B cell (primary cell): ENCODE measurements around the gene SIM1. TPM values are rescaled to one million over a fixed set of nuclear protein-coding genes. Genes with fewer than 3 reads are reported as not detected.

Experiments
- ATAC-seq: fragments of 200-7000 bp; cut with Tn5 transposase; one replicate; pipeline ENCODE4 v1.10.0; 2021; ENCODE audit warnings: low read depth, mild to moderate bottlenecking, moderate number of reproducible peaks, moderate library complexity
- CTCF ChIA-PET: fragments of 350-600 bp; sonication (Branson Sonifier 250); formaldehyde crosslinking; loops from one replicate; lab custom pipeline; 2021; ENCODE audit warnings: antibody characterized with exemption, inconsistent platforms; lab: Charles Lee
- POLR2A ChIA-PET: fragments of 350-600 bp; sonication (Branson Sonifier 250); formaldehyde crosslinking; loops from one replicate; lab custom pipeline; 2021; ENCODE audit warnings: antibody characterized with exemption; lab: Charles Lee
- DNase-seq: peaks from one replicate; pipeline ENCODE4 v3.0.0; 2013
- H2AFZ ChIP-seq: 2 replicates; pipeline ENCODE4 v1.6.1; 2012; ENCODE audit warnings: mild to moderate bottlenecking, low read depth, low read length; ENCODE audit not compliant: insufficient read depth, poor library complexity, severe bottlenecking
- H3K27ac ChIP-seq, 2 donors: 1 replicate in 1 of 2; 2 replicates in 1 of 2; pipeline ENCODE4 v1.5.1; 2012 to 2013; ENCODE audit warnings: low read length in 2 of 2, mild to moderate bottlenecking in 2 of 2, moderate library complexity in 1 of 2
- H3K27me3 ChIP-seq, 4 experiments: fragments of 200-600 bp in 1 of 4; sonication (generic) in 1 of 4; replicated peaks in 1 of 4; 1 replicate in 2 of 4; 2 replicates in 2 of 4; pipeline versions ENCODE4 v1.6.1 to v1.7.0; 2013 to 2016; ENCODE audit warnings: low read length in 3 of 4, mild to moderate bottlenecking in 2 of 4, mixed read lengths in 1 of 4, moderate library complexity in 1 of 4; ENCODE audit not compliant: insufficient read depth in 4 of 4, control insufficient read depth in 3 of 4; ENCODE audit errors: control extremely low read depth in 1 of 4
- H3K36me3 ChIP-seq, 2 experiments: replicated peaks in 1 of 2; 1 replicate in 1 of 2; 2 replicates in 1 of 2; pipeline versions ENCODE4 v1.6.1 to v1.7.1; 2013; ENCODE audit warnings: low read length in 1 of 2; ENCODE audit not compliant: insufficient read depth in 2 of 2, control insufficient read depth in 1 of 2; ENCODE audit errors: control extremely low read depth in 1 of 2, extremely low read depth in 1 of 2
- H3K4me1 ChIP-seq, 2 donors: fragments of 200-600 bp in 1 of 2; sonication (generic) in 1 of 2; 1 replicate in 1 of 2; 2 replicates in 1 of 2; pipeline versions ENCODE4 v1.5.1 to v1.6.1; 2013 to 2017; ENCODE audit warnings: low read length in 2 of 2; ENCODE audit not compliant: control insufficient read depth in 2 of 2, insufficient read depth in 2 of 2
- H3K4me2 ChIP-seq: replicated peaks from 2 replicates; pipeline ENCODE3; 2012; ENCODE audit warnings: mild to moderate bottlenecking, low read depth, low read length; ENCODE audit not compliant: poor library complexity, severe bottlenecking
- H3K4me3 ChIP-seq, 5 experiments: fragments of 200-600 bp in 1 of 5; sonication (generic) in 1 of 5; 1 replicate in 3 of 5; 2 replicates in 2 of 5; pipeline versions ENCODE4 v1.5.1 to v1.7.0; 2011 to 2016; ENCODE audit warnings: low read length in 4 of 5, mild to moderate bottlenecking in 4 of 5, low read depth in 2 of 5, control low read depth in 1 of 5, moderate library complexity in 1 of 5; ENCODE audit not compliant: insufficient read depth in 1 of 5; ENCODE audit errors: control extremely low read depth in 1 of 5, extremely low read depth in 1 of 5
- H3K79me2 ChIP-seq: fragments of 200-600 bp; sonication (generic); one replicate; pipeline ENCODE4 v1.6.0; 2016; ENCODE audit warnings: low read length; ENCODE audit not compliant: control insufficient read depth, insufficient read depth
- H3K9ac ChIP-seq: fragments of 200-600 bp; sonication (generic); 2 replicates; pipeline ENCODE4 v1.6.1; 2017; ENCODE audit warnings: mild to moderate bottlenecking, low read length, moderate library complexity
- H3K9me3 ChIP-seq, 3 donors: one replicate each; pipeline versions ENCODE4 v1.6.1 to v1.7.1; 2013; ENCODE audit warnings: low read length in 2 of 3; ENCODE audit not compliant: control insufficient read depth in 2 of 3, insufficient read depth in 1 of 3; ENCODE audit errors: control extremely low read depth in 1 of 3
- H4K20me1 ChIP-seq: 2 replicates; pipeline ENCODE4 v1.6.0; 2012; ENCODE audit warnings: mild to moderate bottlenecking, low read length; ENCODE audit not compliant: insufficient read depth, control insufficient read depth, poor library complexity, severe bottlenecking
- H3K27ac Mint-ChIP-seq: one replicate; pipeline ENCODE4 v1.8.0; 2021; ENCODE audit warnings: mixed read lengths
- H3K27me3 Mint-ChIP-seq: one replicate; pipeline ENCODE4 v1.8.0; 2021; ENCODE audit warnings: mixed read lengths
- H3K4me1 Mint-ChIP-seq: one replicate; pipeline ENCODE4 v1.8.0; 2021; ENCODE audit warnings: mixed read lengths
- H3K4me3 Mint-ChIP-seq: one replicate; pipeline ENCODE4 v1.8.0; 2021; ENCODE audit warnings: mixed read lengths
- H3K9me3 Mint-ChIP-seq: one replicate; pipeline ENCODE4 v1.8.0; 2022; ENCODE audit warnings: mixed read lengths; ENCODE audit not compliant: insufficient read depth
- CTCF ChIP-seq: fragments of 200-600 bp; IDR thresholded peaks from one replicate; pipeline ENCODE4 v1.8.0; 2022; ENCODE audit warnings: antibody characterized with exemption, mild to moderate bottlenecking
- EZH2 ChIP-seq: IDR thresholded peaks from 2 replicates; pipeline ENCODE4 v1.6.1; 2012; ENCODE audit warnings: borderline replicate concordance, low read depth, mild to moderate bottlenecking, moderate library complexity, low read length; ENCODE audit not compliant: insufficient read depth, poor library complexity, severe bottlenecking
- WGBS: methylation state at CpG from one replicate; pipeline ENCODE4 v1.1.5; 2013; ENCODE audit warnings: missing lambda C conversion rate; ENCODE audit not compliant: insufficient coverage; 5-methylcytosine and 5-hydroxymethylcytosine counted together
- intact Hi-C: fragments of 100-400 bp; cut with micrococcal nuclease; formaldehyde crosslinking; loops from one replicate; pipeline ENCODE4 v1.10.0; 2022
- polyA plus RNA-seq: library from polyadenylated mRNA; depleted of rRNA; stranded (reverse); fragments of >200 nt; gene quantifications from 2 replicates; pipeline ENCODE4 v1.2.3, GENCODE V29; 2012
- total RNA-seq, 2 donors: library from RNA; stranded (reverse); fragments of 120-200 nt in 1 of 2; gene quantifications; 1 replicate in 1 of 2; 2 replicates in 1 of 2; pipeline versions ENCODE4 v1.2.3 to v1.2.4, GENCODE V29; 2013 to 2022

The SIM1 gene
- total and polyA plus RNA-seq, 2 donors (not counting 1 experiment from before 2014, with no cell fraction given), result not detected

DNA sequence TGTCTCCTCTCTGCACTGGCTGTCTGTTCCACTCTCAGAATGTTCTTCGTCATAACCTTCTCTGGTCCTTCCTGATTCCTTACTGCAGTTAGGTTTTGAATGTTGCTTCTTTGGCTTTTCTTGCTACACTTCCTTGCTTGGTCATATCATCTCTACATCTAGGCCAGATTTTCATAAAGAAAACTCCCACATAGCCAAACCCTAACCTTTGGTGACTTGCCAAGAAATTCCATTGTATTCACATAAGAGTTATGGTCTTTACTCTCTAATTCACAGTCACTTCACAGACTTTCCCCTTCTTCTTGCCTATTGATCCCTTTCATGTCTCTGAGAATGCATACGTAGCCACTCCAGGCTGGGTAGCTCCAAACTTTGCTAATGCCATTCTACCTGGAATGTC, 41.9 kb upstream of the SIM1 start:
- WGBS, result 97% methylated on average over 2 of the region's 2 CpGs
- no peaks in the 10 kb centered on the region for H3K4me1 ChIP-seq
- no peak overlapping the region for H3K4me2 ChIP-seq
- Mint-ChIP-seq H3K4me3 (no peak overlapping the region), H3K27ac (no peak overlapping the region), H3K9me3 (no peaks in the 10 kb centered on the region), H3K4me1 (no peaks in the 10 kb centered on the region), H3K27me3 (no peaks in the 10 kb centered on the region)
- intact Hi-C loops, result no loop called here
- H3K27me3 ChIP-seq, result no peaks in the 10 kb centered on the region
- H4K20me1 ChIP-seq, result no peaks in the 10 kb centered on the region
- POLR2A ChIA-PET, result no interaction called here
- H3K79me2 ChIP-seq, result no peaks in the 10 kb centered on the region
- no peaks in the 10 kb centered on the region for H3K9me3 ChIP-seq
- H3K9ac ChIP-seq, result no peak overlapping the region
- H3K36me3 ChIP-seq, result peaks cover 3 to 12% of the 10 kb centered on the region in 2 experiments
- CTCF ChIA-PET, result no interaction called here
- DNase-seq (no peak), ATAC-seq (no peak)
- no peak overlapping the region for H2AFZ ChIP-seq
- no peak overlapping the region for H3K27ac ChIP-seq
- no peak overlapping the region for H3K4me3 ChIP-seq
- TF ChIP-seq EZH2 (no peak), CTCF (no peak)

- H3K79me2 ChIP-seq, result no peaks in the 10 kb centered on the region
- WGBS, result 86% methylated on average over 6 of the region's 6 CpGs
- no peaks in the 10 kb centered on the region for H3K4me1 Mint-ChIP-seq
- H3K27me3 ChIP-seq, result no peaks in the 10 kb centered on the region
- no peak overlapping the region for H3K9ac ChIP-seq
- H3K36me3 ChIP-seq, result peaks cover 3 to 5% of the 10 kb centered on the region in 2 experiments
- H3K4me2 ChIP-seq, result no peak overlapping the region
- H3K9me3 ChIP-seq, result no peaks in the 10 kb centered on the region
- H3K27ac Mint-ChIP-seq, result no peak overlapping the region
- no peaks in the 10 kb centered on the region for H4K20me1 ChIP-seq
- no peaks in the 10 kb centered on the region for H3K9me3 Mint-ChIP-seq
- ATAC-seq, result no peak
- no peaks in the 10 kb centered on the region for H3K4me1 ChIP-seq
- POLR2A ChIA-PET, result no interaction called here
- intact Hi-C loops, result no loop called here
- DNase-seq, result no peak
- TF ChIP-seq CTCF, result no peak
- no peak for TF ChIP-seq EZH2
- peaks cover 2% of the 10 kb centered on the region for H3K27me3 Mint-ChIP-seq
- no peak overlapping the region for H2AFZ ChIP-seq
- CTCF ChIA-PET, result no interaction called here
- H3K27ac ChIP-seq, result no peak overlapping the region
- no peak overlapping the region for H3K4me3 ChIP-seq
- H3K4me3 Mint-ChIP-seq, result no peak overlapping the region
These were observed 40.3 kb upstream of the SIM1 start for GRCh38 chr6:100504786-100505737.
